NT2/D1 (cell line): ENCODE data around the gene ZNF524.

Source experiments
- SUZ12 ChIP-seq: IDR thresholded peaks from 2 replicates; pipeline ENCODE4 v1.6.1; 2011; ENCODE audit not compliant: insufficient read length, insufficient read depth; ENCODE audit errors: extremely low read depth
- YY1 ChIP-seq: IDR thresholded peaks from 2 replicates; pipeline ENCODE4 v1.6.1; 2011; ENCODE audit not compliant: insufficient read length, insufficient read depth
- ZNF274 ChIP-seq: IDR thresholded peaks from 2 replicates; pipeline ENCODE4 v1.6.1; 2011; ENCODE audit warnings: mild to moderate bottlenecking, low read depth, low read length

DNA sequence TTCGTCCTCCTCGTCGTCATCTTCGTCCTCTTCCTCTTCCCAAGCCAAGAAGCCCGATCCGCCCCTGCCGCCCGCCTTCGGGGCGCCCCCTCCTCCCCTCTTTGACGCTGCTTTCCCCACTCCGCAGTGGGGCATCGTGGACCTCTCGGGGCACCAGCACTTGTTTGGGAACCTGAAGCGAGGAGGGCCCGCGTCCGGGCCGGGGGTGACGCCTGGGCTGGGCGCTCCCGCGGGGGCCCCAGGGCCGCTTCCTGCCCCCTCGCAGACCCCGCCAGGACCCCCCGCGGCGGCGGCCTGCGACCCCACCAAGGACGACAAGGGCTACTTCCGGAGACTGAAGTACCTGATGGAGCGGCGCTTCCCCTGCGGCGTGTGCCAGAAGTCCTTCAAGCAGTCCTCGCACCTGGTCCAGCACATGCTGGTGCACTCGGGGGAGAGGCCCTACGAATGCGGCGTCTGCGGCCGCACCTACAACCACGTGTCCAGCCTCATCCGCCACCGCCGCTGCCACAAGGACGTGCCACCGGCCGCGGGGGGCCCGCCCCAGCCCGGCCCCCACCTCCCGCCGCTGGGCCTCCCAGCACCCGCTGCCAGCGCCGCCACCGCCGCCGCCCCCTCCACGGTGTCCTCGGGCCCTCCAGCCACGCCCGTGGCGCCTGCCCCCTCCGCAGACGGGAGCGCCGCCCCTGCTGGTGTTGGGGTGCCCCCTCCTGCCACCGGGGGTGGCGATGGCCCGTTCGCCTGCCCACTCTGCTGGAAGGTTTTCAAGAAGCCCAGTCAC is 14.0 kb downstream of the ZNF524 start:
- TF ChIP-seq YY1 (no peak), SUZ12 (no peak), ZNF274 (no peak)
